Measurements from ENCODE around the gene SLC40A1.

SLC40A1 gene

GRCh38 chr2:189566046-189566445 is 14.5 kb downstream of the SLC40A1 start:
- no peak for DNase-seq

GRCh38 chr2:189561371-189562038 is 19.1 kb downstream of the SLC40A1 start:
- no peak for DNase-seq

GRCh38 chr2:189560273-189560586 is 20.4 kb downstream of the SLC40A1 start:
- no peak for DNase-seq

- no peak for DNase-seq
Observed at GRCh38 chr2:189559579-189560272, 20.9 kb downstream of the SLC40A1 start.

GRCh38 chr2:189558516-189559272 is 21.9 kb downstream of the SLC40A1 start:
- DNase-seq: no peak

GRCh38 chr2:189557373-189557772 is 23.2 kb downstream of the SLC40A1 start:
- DNase-seq: no peak

GRCh38 chr2:189556526-189556925 is 24.1 kb downstream of the SLC40A1 start:
- no peak for DNase-seq

GRCh38 chr2:189555232-189555631 is 25.4 kb downstream of the SLC40A1 start:
- DNase-seq: no peak

- no peak for DNase-seq
Observed at GRCh38 chr2:189553504-189554088, 27.0 kb downstream of the SLC40A1 start.

GRCh38 chr2:189552991-189553404 is 27.6 kb downstream of the SLC40A1 start:
- DNase-seq: no peak

GRCh38 chr2:189552334-189552990 is 28.1 kb downstream of the SLC40A1 start:
- no peak for DNase-seq

- no peak for DNase-seq
Observed at GRCh38 chr2:189551808-189552207, 28.8 kb downstream of the SLC40A1 start.

GRCh38 chr2:189549449-189549832 is 31.1 kb downstream of the SLC40A1 start:
- DNase-seq: no peak

- no peak for DNase-seq
Observed at GRCh38 chr2:189548666-189549448, 31.7 kb downstream of the SLC40A1 start.

GRCh38 chr2:189545418-189545817 is 35.2 kb downstream of the SLC40A1 start:
- DNase-seq: no peak

- DNase-seq: no peak
Observed at GRCh38 chr2:189544318-189545042, 36.1 kb downstream of the SLC40A1 start.

GRCh38 chr2:189543367-189543766 is 37.2 kb downstream of the SLC40A1 start:
- DNase-seq: no peak

- no peak for DNase-seq
Observed at GRCh38 chr2:189542145-189542882, 38.3 kb downstream of the SLC40A1 start.

- no peak for DNase-seq
Observed at GRCh38 chr2:189541591-189541990, 39.0 kb downstream of the SLC40A1 start.

GRCh38 chr2:189540551-189540950 is 40.0 kb downstream of the SLC40A1 start:
- DNase-seq: no peak

- no peak for DNase-seq
Observed at GRCh38 chr2:189538402-189538801, 42.2 kb downstream of the SLC40A1 start.
